AG04449 (cell line): ENCODE data around the gene RLN2.
"Not testable (repeated sequence)": the region's sequence is repeated elsewhere in the genome, so short reads cannot be mapped to it uniquely, and the experiment has no call there.

Experiments
- CTCF ChIA-PET: fragments of 350-600 bp; formaldehyde crosslinking; extraction: SDS; loops from one replicate; lab custom pipeline; 2021; ENCODE audit warnings: antibody characterized with exemption; lab: Yijun Ruan, JAX
- POLR2A ChIA-PET: fragments of 400-600, 350-600 bp; formaldehyde crosslinking; extraction: SDS; loops from one replicate; lab custom pipeline; 2020; ENCODE audit warnings: antibody characterized with exemption, inconsistent platforms; lab: Yijun Ruan, JAX
- DNase-seq: peaks from one replicate; pipeline ENCODE4 v3.0.0-alpha.2; 2010; ENCODE audit warnings: low read depth, low spot score
- H3K4me3 ChIP-seq: 2 replicates; pipeline ENCODE4 v1.5.1; 2011; ENCODE audit warnings: low read depth, mild to moderate bottlenecking, control low read depth, low read length
- TF ChIP-seq, protein P1 (sequence below): IDR thresholded peaks from one replicate; pipeline ENCODE4 v1.5.1; 2011; ENCODE audit warnings: mild to moderate bottlenecking, moderate library complexity, low read length, control low read depth, inconsistent platforms; ENCODE audit not compliant: insufficient read depth; ENCODE audit errors: missing control alignments

Gene RLN2

DNA sequence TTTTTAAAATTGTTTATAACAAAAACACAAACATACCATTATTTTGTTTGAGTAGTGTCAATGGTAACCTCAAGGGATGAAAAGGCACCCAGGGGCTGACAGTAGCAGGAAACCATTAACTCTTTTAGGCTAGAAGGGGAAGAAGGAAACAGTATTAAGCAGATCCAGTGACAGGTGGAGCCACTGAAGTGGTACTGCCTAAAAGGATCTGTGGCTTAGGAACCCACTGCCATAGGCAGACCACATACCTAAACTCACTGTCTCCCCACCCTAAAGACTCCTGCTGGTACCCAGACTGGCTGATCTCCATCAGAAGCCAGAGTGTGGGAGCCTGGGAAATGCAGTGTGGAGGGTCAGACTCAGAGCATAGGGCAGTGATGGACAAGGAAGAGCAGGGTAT is 21.7 kb upstream of the RLN2 start:
- TF ChIP-seq, protein P1, sequence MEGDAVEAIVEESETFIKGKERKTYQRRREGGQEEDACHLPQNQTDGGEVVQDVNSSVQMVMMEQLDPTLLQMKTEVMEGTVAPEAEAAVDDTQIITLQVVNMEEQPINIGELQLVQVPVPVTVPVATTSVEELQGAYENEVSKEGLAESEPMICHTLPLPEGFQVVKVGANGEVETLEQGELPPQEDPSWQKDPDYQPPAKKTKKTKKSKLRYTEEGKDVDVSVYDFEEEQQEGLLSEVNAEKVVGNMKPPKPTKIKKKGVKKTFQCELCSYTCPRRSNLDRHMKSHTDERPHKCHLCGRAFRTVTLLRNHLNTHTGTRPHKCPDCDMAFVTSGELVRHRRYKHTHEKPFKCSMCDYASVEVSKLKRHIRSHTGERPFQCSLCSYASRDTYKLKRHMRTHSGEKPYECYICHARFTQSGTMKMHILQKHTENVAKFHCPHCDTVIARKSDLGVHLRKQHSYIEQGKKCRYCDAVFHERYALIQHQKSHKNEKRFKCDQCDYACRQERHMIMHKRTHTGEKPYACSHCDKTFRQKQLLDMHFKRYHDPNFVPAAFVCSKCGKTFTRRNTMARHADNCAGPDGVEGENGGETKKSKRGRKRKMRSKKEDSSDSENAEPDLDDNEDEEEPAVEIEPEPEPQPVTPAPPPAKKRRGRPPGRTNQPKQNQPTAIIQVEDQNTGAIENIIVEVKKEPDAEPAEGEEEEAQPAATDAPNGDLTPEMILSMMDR = no peak
- CTCF ChIA-PET = no interaction called here
- DNase-seq = no peak
- H3K4me3 ChIP-seq = no peak overlapping the region
- POLR2A ChIA-PET = no interaction called here

DNA sequence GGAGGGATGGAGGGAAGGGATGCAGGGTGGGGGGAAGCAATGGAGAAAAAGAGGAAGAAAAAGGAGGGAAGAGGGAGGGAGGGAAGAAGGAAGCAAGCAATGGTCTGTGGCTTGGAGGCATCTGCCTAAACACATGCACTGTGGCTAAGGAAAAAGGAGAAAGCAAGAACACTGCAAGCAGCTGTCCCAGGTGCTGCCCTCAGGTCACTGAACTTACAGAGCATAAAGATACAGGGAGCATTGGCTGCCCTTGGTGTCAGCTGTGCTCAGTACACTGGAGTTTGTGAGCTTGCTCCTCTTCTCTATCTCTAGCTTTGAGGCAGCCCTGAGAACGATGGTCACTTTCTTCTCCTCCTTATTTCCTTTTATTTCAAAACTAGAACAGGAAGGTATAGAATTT is 17.1 kb upstream of the RLN2 start:
- H3K4me3 ChIP-seq, DNase-seq, POLR2A ChIA-PET: not testable (repeated sequence)
- CTCF ChIA-PET = interaction anchor here (0.6 to 2.0 kb wide), 3 partner anchors 20 to 135 kb away, joined by 3 to 6 read pairs (median 4); no protein-coding TSS in a partner anchor

DNA sequence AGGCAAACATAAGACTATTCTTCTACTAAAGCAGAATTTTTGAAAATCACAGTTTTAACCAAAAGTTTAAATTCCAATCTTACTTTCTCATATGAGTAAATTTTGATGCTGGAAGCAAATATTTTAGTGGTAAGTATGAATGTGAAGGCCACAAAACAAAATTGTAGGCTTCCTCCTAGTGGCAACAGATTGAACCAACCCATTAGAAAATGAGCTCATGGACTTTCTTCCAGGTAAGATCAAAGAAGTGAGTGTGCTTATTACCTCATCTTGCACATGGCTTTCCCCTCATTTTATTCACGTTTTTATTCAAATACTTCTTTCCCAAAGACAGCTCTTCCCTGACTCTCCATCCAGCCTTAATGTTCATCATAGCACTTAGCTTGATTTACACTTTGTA is 16.5 kb upstream of the RLN2 start:
- CTCF ChIA-PET = interaction anchor here (0.6 to 2.0 kb wide), 3 partner anchors 21 to 135 kb away, joined by 3 to 6 read pairs (median 4); no protein-coding TSS in a partner anchor
- H3K4me3 ChIP-seq = no peak overlapping the region
- DNase-seq = no peak
- TF ChIP-seq, protein P1 = no peak
- POLR2A ChIA-PET = no interaction called here

DNA sequence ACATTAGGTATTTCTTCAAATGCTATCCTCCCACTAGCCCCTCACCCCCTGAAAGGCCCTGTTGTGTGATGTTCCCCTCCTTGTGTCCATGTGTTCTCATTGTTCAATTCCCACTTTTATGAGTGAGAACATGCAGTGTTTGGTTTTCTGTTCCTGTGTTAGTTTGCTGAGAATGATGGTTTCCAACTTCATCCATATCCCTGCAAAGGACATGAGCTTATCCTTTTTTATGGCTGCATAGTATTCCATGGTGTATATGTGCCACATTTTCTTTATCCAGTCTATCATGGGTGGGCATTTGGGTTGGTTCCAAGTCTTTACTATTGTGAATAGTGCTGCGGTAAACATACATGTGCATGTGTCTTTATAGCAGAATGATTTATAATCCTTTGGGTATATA is 11.9 kb upstream of the RLN2 start:
- POLR2A ChIA-PET, DNase-seq, CTCF ChIA-PET, H3K4me3 ChIP-seq: not testable (repeated sequence)

DNA sequence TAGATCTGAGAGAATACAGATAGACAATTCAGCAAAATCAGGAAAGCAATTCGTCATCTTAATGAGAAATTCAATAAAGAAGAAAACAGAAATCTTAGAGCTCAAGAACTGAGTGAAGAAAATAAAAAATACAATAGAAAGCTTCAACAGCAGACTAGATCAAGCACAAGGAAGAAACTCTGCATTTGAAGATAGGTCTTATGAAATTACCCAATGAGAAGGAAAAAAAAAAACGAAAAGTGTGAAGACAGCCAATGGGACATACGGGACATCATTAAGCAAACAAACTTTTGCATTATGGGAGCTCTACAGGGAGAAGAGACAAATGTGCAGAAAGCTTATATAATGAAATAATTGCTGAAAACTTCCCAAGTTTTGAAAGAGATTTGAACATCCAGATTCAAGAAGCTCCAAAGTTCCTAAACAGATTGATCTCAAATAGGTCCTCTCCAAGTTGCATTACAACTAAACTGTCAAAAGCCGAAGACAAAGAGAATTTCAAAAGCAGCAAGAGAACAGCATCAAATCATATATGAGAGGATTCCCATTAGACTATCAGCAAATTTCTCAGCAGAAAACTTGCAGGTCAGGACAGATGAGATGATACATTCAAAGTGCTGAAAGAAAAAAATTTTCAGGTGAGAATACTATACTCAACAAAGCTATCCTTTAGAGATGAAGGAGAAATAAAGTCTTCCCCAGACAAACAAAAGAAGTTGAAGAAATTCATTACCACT is 10.8 kb upstream of the RLN2 start:
- POLR2A ChIA-PET = no interaction called here
- no peak overlapping the region for H3K4me3 ChIP-seq
- TF ChIP-seq, protein P1 = no peak
- CTCF ChIA-PET = no interaction called here
- no peak for DNase-seq

DNA sequence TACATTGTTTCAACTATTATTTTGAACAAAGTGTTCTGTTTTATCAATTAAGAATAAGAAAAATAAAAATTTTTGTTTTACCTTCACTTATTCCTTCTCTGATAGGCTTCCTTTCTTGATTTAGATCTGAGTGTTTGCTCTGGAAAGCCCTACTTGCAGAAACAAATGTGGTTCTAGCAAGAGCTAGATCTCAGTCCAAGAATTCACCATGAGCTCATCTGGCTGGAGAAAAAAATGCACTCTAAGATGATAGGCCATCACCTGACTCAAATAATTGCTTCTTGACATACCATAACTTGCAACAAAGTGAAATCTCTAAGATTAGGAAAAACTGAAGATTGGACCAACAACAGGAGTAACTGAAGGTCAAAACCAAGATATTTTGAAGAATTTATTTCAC is 6.3 kb upstream of the RLN2 start:
- H3K4me3 ChIP-seq = no peak overlapping the region
- TF ChIP-seq, protein P1 = no peak
- POLR2A ChIA-PET = no interaction called here
- DNase-seq = no peak
- CTCF ChIA-PET = no interaction called here

DNA sequence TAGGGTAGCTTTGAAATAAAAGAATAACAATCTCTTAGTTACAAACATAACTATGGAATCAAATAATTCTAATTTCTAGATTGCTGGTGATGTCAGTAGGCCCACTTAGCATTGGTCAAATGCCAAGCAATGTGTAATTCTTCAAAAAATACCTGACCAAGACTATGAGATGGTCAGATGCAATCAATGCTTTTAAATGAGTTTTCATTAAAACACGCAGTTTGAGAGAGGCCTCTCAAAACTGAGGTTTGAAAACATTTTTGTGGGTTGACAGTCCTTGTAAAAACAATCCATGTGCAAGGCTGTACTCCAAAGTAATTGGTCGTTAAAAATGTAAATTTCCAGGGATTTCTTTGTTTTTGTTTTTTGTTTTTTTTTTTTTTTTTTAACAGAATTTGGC is 1.2 kb upstream of the RLN2 start:
- TF ChIP-seq, protein P1 = no peak
- H3K4me3 ChIP-seq = no peak overlapping the region
- DNase-seq = no peak
- ChIA-PET CTCF (no interaction called here), POLR2A (no interaction called here)
